GM18951 (cell line): Measurements from ENCODE around the gene SHISA8.

ENCODE experiments used
- POLR2A ChIP-seq: IDR thresholded peaks from 4 replicates; pipeline ENCODE4 v1.6.1; 2011; ENCODE audit warnings: mild to moderate bottlenecking; ENCODE audit not compliant: insufficient read length, insufficient read depth; ENCODE audit errors: extremely low read depth
- in situ Hi-C: fragments of 300-500 bp; cut with MboI; formaldehyde crosslinking; loops from one replicate; pipeline ENCODE4 v1.12.0; 2022; ENCODE audit warnings: low sequenced_read_pairs, mixed read lengths, inconsistent platforms; ENCODE audit not compliant: unreplicated experiment

Gene SHISA8

DNA sequence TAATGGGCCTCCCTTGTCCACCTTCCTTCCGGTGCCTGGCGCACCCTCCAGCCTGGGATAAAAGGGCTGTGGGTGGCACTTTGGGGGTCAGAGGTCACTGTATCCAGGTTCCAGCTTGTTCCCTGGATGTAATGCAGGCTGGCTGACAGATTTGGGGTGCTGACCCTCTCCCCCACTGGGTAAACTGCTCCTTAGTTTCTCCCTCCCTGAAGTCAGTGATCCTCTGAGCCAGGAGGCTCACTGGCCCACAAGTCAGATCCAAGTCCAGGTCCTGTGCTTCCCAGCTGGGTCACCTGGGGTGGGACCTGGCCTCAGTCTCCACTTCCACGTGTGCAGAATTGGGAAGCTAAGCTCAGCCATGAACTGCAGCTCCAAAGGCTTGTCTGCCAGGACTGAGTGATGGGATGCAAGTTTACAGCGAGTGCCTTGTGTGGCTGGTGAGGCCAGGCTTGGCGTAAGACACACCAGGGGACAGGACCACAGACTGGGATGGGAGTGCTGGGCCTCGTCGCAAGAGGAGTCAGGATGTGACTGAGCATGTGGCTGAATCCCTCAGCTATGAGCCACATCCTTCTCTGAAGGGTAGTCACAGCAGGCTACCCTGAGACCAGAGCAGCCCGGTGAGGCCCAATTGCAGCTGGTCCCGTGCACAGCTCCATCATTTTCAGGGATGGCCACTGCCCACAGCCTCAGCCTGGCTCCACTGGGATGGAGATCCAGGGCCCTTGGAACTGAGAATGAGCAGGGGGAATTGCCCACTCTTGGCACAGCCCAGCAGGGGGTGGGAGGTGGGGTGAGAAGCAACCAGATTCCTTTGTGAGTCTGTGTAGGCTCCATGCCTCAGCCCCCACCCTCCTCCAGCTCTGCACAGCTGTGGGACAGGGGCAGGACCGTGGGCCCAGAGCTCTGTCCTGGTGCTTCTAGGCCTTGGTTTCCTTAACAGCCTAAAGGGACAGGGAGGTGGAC, 7.2 kb downstream of the SHISA8 start:
- TF ChIP-seq POLR2A = peak; percentile 29
- in situ Hi-C loops = no loop called here

GRCh38 chr22:41906822-41907221, 8.1 kb downstream of the SHISA8 start:
- in situ Hi-C loops = no loop called here
- TF ChIP-seq POLR2A = no peak

GRCh38 chr22:41905411-41906202, 9.3 kb downstream of the SHISA8 start:
- peak; percentile 29 for TF ChIP-seq POLR2A
- in situ Hi-C loops = no loop called here

- in situ Hi-C loops = no loop called here
- TF ChIP-seq POLR2A = no peak
Measured at GRCh38 chr22:41904450-41905410, 10.1 kb downstream of the SHISA8 start.

DNA sequence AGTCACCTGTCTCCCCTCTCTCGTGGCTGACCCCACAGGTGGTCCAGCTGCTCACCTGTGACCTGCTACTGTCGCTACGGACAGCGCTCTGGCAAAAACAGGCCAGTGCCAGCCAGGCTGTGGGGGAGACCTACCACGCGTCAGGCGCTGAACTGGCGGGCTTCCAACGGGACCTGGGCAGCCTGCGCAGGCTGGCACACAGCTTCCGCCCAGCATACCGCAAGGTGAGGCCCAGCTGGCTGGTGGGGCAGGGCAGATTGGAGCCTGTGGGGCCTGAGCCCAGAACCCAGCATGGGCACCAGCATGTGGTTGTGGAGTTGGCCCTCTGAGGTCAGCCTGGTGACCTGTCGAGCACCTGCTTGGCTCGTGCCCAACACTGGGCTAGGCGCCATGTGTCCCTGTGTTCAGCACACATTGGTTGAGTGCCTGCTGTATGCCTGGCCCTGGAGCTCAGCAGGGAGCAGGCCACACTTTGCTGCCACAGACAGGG, 11.9 kb downstream of the SHISA8 start:
- no peak for TF ChIP-seq POLR2A
- in situ Hi-C loops = no loop called here

DNA sequence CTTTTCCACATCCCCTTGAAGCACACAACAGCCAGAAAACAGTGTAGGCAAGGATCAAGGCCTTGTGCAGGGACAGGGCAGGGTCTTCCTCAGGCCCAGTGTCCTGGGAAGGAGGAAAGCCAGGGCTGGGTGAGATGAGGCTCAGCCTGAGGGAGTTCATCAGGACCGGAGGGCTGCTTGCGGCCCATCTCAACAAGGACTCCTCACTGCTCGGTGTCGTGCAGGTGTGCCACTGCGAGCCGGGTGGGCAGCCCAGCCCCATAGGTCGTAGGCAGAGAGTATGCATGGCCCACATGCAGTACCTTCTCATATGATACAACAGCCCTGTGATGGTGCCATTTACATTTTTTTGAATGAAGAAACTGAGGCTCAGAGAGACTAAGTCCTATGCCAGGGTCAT, 12.9 kb downstream of the SHISA8 start:
- no peak for TF ChIP-seq POLR2A
- in situ Hi-C loops = no loop called here

DNA sequence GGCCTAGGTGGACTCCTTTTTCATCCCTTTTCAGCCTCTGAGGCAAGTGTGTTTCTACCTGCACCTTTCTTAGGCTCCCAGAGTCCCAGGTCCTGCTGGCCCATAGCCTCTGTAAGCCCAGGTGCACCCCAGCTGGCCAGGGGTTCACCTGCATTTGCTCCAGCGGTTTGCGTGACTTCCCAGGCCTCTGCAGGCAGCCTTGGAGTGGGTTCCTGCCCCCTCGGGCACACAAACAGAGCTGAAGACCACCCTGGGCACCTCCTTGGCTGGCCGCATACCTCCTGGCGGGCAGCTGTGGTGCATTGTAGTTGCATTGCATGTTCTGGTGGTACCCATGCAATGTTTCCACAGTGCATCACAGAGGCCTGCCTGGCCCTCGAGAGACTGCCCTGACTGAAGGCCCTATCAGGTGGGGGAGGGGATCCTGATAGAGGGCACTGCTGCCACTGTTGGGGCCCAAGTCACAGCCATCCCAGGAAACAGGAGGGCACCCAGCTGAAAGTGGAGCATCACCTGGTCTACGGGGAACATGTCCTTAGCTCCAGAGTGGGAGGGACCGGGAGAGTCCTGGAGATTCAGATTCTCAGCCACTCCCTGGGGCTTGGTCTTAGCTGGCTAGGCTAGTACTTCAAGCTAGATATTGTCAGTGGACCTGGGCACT, 14.1 kb downstream of the SHISA8 start:
- in situ Hi-C loops = no loop called here
- TF ChIP-seq POLR2A = no peak

- no peak for TF ChIP-seq POLR2A
- in situ Hi-C loops = no loop called here
Measured at GRCh38 chr22:41899992-41900651, 14.8 kb downstream of the SHISA8 start.

DNA sequence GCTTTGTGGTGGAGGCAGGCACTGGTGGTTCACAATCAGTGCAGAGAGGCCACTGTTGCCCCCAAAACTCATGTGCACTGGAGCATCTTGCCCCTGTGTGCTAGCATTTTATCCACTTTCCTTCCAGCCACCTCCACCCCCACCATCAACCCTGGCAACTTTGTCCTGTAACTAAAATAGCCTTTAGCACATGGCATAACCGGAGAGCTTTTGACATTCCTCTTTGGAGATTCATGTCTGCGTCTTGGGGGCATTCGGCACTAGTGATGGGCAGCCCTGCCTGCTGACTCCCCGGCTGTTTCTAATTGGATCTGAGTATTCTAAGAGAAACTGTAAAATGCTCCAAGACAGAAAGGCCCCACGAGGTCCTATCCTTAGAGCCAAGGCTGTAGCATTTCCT, 15.8 kb downstream of the SHISA8 start:
- in situ Hi-C loops = no loop called here
- no peak for TF ChIP-seq POLR2A

- TF ChIP-seq POLR2A = no peak
Measured at GRCh38 chr22:41898645-41899044, 16.2 kb downstream of the SHISA8 start.

GRCh38 chr22:41893591-41894375, 21.1 kb downstream of the SHISA8 start:
- no peak for TF ChIP-seq POLR2A

More at GRCh38 chr22:41898645-41899044, 16.2 kb downstream of the SHISA8 start:
- in situ Hi-C loops = no loop called here

More at GRCh38 chr22:41893591-41894375, 21.1 kb downstream of the SHISA8 start:
- in situ Hi-C loops = no loop called here
